HG03521 (cell line): ENCODE results near the gene C1QL1.

Experiments
- ATAC-seq: cut with Tn5 transposase; IDR thresholded peaks from one replicate; pipeline ENCODE4 v1.9.1; 2021; ENCODE audit warnings: mild to moderate bottlenecking, moderate library complexity; ENCODE audit not compliant: unreplicated experiment

C1QL1 gene

DNA sequence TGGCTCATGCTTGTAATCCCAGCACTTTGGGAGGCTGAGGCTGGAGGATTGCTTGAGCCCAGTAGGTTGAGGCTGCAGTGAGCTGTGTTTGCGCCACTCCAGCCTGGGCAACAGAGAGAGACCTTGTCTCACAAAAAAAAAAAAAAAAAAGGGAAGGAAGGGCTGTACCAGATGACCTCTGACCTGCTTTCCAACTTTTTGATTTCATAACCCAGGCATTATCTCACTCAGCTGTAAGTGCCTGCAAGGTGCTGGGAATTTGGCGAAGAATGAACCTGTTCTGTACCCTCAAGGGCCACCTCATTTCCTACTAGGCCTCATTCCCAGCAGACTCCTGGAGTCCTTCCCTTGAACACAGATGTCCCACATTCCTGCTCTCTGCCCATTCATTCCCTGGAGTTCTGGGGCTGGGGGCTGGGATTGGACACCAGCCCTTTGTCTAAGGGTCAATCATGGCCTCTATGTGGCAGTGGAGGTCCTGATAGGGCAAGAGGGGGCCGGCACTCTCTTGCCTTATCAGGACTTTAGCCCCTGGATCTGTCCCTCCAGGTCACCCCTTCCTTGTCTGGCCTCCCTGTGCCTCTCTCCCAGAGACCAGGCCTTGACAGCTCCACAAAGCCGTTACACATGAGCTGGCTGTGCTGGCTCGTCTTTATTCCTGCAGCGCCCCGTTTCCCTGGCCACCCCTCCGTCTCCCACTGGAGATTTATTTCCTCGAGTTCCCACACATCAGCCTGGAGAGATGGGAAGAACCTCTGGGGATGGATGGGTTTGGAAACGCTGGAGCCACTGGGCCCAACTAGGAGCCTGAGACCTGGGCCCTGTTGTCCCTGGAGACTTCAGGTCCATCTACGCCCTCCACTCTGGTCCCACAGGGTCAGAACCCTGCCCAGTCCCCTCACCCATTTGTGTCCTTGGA is 52.0 kb downstream of the C1QL1 start:
- no peak for ATAC-seq

DNA sequence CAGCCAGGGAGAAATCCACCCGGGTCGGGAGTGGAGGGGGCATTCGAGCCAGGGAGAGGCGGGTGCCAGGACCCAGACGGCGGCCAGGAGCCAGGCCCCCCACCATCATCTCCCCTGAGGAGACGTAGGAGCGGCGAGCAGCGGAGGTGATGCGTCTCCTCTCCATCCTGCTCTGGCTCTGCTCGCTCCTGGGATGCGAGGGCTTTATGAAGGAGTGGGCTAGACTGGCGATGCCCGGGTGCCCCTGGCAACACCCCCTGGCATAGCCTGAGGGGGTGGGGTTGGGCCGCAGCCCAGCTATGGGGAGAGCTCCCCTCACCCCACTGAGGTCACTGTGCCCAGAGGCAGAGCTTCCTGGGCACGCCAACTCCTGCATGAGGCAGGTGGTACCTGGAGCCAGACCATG is 52.8 kb downstream of the C1QL1 start, which contains the start of gene GFAP:
Gene GFAP (minus strand): TSS at position 180 of the 406 bp plus-strand sequence. CDS start 14 bp downstream, at position 166.
- ATAC-seq = no peak

DNA sequence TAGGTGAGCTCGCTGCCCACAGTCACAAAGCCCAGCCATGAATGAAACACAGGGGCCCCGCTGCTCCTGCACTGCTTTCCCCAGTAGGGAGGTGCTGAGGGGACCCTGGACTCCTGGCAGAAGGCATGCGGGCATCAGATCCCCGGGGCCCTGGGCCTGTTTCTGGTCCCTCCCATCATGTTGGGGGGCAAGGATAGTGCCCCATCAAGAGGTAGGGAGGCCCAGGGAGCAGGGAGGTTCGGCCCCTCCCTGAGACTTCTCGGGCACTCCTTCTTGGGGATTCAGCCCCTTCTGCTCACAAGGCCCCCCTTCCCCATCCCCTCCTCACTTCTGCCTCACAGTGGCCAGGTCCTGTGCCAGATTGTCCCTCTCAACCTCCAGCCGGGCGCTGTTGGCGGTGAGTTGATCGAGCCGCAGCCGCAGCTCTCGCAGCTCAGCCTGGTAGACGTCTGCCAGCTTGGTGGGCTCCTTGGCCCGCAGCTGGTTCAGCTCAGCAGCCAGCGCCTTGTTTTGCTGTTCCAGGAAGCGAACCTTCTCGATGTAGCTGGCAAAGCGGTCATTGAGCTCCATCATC is 53.3 kb downstream of the C1QL1 start:
- no peak for ATAC-seq

DNA sequence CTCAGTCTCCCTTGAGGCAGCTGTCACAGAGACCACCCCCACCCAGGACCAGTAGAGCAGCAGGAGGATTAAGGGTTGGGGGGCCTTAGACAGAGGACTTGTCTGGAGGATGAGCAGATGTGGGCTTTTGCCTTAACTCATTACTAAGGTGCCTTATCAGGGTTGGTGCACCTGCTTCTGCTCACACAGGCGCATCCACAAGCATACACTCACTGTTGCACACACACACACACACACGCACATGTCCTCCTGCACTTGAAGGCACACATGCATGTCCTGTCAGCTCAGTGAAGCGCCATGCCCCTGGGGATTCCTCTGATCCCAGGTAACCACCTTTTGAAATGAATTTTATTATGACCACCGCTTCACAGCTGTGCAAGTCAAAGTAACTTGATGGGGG is 54.0 kb downstream of the C1QL1 start:
- ATAC-seq = no peak

DNA sequence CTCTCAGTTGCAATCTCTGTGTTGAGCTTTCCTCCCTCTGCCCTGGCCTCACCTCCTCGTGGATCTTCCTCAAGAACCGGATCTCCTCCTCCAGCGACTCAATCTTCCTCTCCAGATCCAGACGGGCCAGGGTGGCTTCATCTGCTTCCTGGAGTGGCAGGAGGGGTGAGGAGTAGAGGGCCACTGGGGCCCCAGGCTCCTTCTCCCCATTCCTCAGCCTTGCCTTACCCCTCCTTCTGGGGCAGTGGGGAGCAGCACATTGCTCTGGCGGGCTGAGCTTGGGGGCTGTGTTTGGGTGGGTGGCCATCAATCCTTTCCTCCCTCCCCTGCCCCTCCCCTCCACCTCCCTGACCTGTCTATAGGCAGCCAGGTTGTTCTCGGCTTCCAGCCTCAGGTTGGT is 54.4 kb downstream of the C1QL1 start:
- ATAC-seq = no peak

DNA sequence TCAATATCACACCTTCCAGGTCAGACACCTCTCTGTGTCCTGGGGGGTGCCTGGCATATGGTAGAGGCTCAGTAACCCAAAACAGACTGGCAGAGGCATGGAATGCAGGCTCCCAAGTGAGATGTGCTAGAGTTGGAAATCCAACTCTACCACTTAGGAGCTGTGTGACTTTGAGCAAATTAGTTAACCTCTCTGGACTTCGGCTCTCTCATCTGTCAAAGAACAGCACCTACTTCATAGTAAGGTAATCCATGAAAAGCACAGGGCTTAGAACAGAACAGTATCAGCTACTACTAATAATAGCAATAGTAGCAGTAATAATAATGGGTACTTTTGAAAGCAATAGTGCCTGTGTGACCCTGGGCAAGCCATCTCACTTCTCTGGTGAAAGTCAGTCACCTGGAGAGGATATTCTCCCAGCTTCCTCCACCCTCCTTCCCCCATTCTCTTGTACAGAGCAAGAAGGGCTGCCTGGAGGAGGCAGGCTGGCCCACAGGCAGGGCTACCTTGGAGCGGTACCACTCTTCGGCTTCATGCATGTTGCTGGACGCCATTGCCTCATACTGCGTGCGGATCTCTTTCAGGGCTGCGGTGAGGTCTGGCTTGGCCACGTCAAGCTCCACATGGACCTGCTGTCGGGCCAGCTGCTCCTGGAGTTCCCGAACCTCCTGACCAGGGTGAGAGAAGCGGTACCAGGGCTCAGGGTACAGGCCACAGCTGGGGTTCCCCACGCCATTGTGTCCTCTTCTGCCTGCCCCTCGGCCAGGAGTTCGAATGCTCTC is 55.1 kb downstream of the C1QL1 start:
- no peak for ATAC-seq

DNA sequence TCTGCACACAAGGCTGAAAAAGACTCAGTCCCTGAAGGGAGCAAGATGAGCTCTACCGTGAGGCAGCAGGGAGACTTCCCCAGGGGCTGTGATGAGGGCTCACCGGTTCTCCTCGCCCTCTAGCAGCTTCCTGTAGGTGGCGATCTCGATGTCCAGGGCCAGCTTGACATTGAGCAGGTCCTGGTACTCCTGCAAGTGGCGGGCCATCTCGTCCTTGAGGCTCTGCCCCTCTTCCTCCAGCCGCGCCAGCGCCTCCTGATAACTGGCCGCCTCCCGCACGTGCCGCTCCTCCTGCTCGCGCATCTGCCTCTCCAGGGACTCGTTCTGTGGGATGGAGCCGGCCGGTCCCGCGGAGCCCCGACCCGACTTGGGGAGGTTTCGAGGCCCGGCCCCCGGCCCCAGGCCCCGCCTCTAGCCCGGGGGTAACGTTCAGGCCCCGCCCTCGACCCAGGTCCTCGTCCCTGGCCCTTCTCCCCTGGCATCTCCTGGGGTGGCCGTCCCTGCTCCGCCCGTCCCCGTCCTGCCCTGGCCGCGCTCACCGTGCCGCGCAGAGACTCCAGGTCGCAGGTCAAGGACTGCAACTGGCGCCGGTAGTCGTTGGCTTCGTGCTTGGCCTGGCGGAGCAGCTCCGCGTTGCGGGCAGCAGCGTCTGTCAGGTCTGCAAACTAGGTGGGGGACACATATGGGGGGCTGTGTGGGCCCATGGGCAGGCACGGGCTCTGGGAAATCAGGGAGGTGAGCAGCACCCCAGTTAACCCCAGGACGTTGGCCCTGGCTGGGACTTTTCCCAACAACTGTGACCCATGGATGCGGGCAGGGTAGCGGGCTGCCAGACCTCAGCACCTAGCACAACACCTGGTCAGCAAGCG is 56.7 kb downstream of the C1QL1 start:
- no peak for ATAC-seq

DNA sequence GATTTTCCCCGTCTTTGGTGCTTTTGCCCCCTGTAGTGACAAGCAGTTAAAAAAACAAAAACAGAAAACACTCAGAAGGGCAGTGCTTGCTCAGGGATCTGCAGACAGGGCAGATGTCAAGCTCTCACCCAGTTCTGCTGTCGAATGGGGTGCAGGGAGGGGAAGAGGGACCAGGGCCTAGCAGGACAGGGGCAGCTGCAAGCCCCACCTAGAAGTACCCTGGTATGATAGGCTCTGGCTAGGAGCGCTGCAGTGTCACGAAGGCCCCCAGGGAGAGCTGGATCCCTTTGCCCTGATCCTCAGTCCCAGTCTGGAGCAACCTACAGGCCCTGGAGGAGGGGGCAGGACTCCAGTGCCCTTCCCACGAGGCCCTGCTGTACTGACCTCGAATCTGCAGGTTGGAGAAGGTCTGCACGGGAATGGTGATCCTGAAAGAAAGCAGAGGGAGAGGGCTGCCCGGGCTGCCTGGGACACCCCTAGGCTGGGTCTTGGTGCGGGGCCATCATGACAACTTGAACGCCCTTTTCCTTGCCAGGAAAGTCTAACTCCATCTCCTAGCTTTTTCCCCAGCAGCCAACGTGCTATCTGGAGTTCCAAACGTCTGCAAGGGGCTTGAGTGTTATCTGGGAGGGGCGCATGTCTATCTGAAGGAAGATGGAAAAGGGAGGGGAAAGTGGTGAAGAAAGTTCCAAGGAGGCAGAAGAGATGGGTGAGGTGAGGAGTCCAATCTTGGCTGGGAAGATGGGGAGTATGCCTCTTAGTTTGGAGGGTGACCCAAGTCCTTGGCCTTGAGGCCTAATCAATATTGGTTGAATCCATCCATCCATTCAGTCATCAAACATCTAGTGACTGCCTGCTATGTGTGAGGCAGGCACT is 57.6 kb downstream of the C1QL1 start:
- no peak for ATAC-seq
